GM18951 (cell line): ENCODE results near the gene FAM184B.
"Not testable (repeated sequence)": the region's sequence is repeated elsewhere in the genome, so short reads cannot be mapped to it uniquely, and the experiment has no call there.

Experiments used
- POLR2A ChIP-seq: IDR thresholded peaks from 4 replicates; pipeline ENCODE4 v1.6.1; 2011; ENCODE audit warnings: mild to moderate bottlenecking; ENCODE audit not compliant: insufficient read length, insufficient read depth; ENCODE audit errors: extremely low read depth
- in situ Hi-C: fragments of 300-500 bp; cut with MboI; formaldehyde crosslinking; loops from one replicate; pipeline ENCODE4 v1.12.0; 2022; ENCODE audit warnings: low sequenced_read_pairs, mixed read lengths, inconsistent platforms; ENCODE audit not compliant: unreplicated experiment

Gene FAM184B

GRCh38 chr4:17701882-17702281 is 79.5 kb downstream of the FAM184B start:
- in situ Hi-C loops: no loop called here
- TF ChIP-seq POLR2A: no peak

DNA sequence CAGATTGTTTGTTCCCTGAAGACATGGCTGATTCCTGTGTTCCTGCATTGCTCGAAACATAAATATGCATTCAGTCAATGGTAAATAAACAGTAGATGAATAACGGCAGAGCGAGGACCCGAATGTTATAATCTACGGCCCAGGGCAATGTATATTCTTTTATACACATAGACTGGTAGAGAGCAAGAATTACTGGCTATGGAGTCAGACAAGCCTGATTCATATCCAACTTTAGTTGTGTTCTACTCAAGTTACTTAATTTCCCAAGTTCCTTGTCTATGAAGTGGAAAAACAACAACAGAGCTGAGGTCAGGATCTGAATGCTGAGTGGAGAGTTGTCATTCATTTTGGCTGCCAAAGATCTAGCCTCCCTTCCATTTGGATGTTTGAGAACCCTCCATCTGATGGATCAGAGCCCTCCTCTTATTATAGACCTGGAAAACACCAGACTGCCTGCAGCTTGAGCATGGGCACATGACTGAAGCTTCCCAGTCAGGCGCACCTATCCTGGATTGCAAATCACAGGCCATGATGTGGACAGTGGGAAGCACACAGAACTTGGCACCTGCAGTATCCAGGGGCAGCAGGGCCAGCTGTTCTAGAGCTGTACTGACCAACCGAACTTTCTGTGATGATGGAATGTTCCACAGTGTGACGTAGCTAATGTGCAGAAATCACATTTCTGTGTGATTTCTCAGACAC is 80.1 kb downstream of the FAM184B start:
- no peak for TF ChIP-seq POLR2A

DNA sequence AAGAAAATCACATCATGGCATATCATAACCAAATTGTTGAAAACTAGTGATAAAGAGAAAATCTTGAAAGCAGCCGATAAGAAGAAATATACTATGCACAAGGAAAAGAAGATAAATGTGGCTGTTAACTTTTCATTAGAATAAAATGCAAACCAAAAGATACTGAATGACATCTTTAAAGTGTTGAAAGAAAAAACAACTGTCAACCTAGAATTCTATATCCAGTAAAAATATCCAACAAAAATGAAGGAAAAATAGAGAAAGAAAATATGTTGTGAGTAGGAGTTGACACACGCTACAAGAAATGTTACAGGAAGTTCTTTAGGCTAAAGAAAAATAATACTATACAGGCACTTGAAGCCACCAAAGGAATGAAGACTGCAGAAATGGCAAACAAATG is 82.0 kb downstream of the FAM184B start:
- in situ Hi-C loops: no loop called here
- no peak for TF ChIP-seq POLR2A

More for the DNA sequence above, 80.1 kb downstream of the FAM184B start:
- in situ Hi-C loops: no loop called here

- in situ Hi-C loops: no loop called here
- TF ChIP-seq POLR2A: no peak
These were observed 83.3 kb downstream of the FAM184B start for GRCh38 chr4:17698116-17698515.

GRCh38 chr4:17695341-17695740 is 86.1 kb downstream of the FAM184B start:
- in situ Hi-C loops: no loop called here
- TF ChIP-seq POLR2A: no peak

DNA sequence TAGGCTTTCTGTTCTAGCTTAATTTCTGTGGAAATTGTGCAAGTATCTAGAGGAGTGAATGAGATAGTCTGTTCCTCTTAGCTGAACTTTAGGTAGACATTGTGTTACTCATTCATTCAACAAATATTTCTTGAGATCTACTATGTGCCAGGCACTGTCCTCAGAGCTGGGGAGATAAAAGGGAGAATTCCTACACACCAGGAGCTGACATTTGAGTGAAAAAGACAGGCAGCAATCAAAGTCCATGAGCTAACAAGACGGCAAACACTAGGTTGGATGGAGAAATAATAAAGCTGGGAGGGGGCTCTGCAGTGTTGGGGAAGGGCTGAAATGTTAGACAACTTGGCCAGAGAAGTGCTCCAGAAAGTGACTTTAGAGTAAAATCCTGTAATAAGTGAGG is 86.9 kb downstream of the FAM184B start:
- TF ChIP-seq POLR2A: no peak

GRCh38 chr4:17690898-17691297 is 90.5 kb downstream of the FAM184B start:
- TF ChIP-seq POLR2A: no peak
- in situ Hi-C loops: no loop called here

More for the DNA sequence above, 86.9 kb downstream of the FAM184B start:
- in situ Hi-C loops: no loop called here

- in situ Hi-C loops: no loop called here
- TF ChIP-seq POLR2A: no peak
These were observed 91.3 kb downstream of the FAM184B start for GRCh38 chr4:17690135-17690534.

GRCh38 chr4:17688011-17688441 is 93.4 kb downstream of the FAM184B start:
- TF ChIP-seq POLR2A: no peak
- in situ Hi-C loops: no loop called here

- in situ Hi-C loops: no loop called here
- no peak for TF ChIP-seq POLR2A
These were observed 94.1 kb downstream of the FAM184B start for GRCh38 chr4:17687237-17687857.

DNA sequence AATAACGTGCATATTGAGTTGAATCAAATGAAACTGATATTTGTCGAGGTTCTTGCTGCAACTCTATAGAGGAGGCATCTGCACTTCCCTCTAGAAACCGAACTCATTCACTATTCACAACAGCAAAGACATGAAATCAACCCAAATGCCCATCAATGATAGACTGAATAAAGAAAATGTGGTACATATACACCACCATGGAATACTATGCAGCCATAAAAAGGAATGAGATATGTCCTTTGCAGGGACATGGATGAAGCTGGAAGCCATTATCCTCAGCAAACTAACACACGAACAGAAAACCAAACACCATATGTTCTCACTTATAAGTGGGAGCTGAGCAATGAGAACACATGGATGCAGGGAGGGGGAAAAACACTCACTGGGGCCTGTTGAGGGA is 96.8 kb downstream of the FAM184B start:
- in situ Hi-C loops: not testable (repeated sequence)

DNA sequence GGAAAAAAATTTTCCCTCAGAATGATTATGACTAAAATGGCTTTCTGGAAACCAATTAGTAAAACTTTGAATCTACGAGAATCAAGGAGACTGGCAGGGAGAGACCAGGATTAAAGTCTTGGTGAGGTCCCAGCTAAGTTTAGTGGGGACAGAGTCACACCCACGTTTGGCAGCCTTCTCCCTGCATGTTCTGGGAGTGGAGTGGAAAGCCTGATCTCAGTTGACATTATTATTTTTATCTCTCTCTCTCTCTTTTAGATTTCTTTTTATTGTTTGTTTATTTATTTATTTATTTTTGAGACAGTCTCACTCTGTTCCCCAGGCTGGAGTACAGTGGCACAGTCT is 99.2 kb downstream of the FAM184B start:
- no peak for TF ChIP-seq POLR2A
- in situ Hi-C loops: no loop called here

GRCh38 chr4:17681281-17682221 is 99.9 kb downstream of the FAM184B start:
- TF ChIP-seq POLR2A: no peak
- in situ Hi-C loops: no loop called here
